GM12873 (cell line): ENCODE data around the gene RRP1B.

Experiments
- CTCF ChIP-seq: IDR thresholded peaks from 2 replicates; pipeline ENCODE4 v1.5.1; 2012; ENCODE audit warnings: low read depth, mild to moderate bottlenecking, moderate library complexity, low read length, control low read depth; ENCODE audit not compliant: insufficient read depth; ENCODE audit errors: missing control alignments

Gene RRP1B

DNA sequence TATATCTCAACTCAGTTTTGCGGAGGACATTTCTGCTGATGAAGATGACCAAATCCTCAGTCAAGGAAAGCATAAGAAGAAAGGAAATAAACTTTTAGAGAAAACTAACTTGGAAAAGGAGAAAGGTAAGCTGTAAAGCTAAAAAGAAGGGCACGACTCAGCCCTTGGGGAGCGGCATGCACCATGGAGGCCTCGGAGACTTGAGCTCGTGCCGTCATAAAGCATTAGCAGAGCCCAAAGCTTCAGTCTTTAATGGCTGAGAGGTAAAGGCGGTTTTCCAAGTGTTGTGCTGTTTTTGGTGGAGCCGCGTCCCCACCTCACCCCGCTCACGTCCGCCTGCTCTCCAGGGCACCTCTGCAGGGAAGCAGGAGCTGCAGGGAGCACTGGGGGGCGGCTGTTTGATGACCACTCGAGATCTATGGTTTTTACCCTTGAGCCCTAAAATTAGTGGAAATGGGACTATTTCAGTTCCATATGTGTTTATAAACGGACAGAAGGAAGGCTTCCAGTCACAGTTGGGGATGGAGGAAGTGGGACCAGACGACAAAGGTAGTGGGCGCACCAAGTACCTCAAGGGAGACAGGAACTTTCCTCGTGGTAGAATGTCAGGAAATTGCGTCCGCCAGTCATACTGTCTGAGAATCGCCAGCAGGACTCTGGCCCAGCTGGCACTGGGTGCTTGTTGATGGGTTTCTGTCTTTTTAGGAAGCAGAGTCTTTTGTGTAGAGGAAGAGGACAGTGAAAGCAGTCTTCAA is 27.6 kb downstream of the RRP1B start:
- TF ChIP-seq CTCF, result no peak

- no peak for TF ChIP-seq CTCF
Measured at GRCh38 chr21:43687566-43688399, 28.4 kb downstream of the RRP1B start.

DNA sequence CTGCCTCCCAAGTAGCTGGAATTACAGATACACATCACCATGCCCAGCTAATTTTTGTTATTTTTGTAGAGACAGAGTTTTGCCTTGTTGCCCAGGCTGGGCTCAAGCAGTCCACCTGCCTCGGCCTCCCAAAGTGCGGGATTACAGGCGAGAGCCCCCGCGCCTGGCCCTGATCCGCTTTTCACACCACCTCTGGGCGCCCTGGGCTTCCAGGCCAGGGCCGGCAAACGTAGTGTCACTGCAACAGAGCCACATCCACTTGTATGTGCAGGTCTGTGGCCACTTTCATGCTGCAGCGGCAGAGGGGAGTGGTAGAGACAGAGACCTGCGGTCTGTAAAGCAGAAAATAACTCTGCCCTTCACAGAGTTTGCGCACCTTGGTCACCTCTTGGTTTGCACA is 29.5 kb downstream of the RRP1B start:
- no peak for TF ChIP-seq CTCF

DNA sequence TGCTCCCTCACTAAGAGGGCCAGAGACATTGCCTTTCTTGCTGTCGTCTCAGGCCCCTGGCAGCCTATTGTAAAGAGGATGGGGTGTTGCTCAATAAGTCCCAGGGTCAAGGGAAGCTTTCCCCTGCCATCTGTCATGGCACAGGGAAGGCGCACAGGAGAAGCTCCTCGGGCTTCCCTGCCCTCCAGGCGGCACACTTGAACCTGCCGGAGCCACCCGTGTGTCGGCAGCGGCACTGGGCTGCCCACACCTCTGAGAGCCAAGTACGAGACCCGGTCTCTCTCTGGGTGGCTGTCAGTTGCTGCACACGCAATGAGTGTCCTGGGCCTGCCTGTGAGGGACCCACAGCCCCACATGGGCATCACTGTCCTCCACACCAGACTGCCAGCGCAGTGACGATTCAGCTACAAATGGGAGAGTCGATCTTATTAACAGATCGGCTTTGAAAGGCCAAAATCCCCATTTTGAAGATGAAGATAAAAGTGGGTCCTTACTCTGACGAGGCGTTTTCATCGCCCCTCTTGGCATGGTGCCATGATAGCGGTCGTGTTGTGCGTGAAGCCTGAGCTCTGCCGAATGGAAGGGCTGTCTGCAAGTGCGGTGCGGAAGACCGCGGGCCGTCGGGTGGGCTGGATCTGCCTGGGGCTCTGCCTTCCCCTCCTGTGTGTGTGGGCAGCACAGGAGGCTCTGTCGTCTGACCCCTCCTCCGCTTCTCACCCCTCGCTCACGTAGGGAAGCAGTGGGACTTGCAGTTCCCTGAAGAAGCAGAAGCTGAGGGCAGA is 30.4 kb downstream of the RRP1B start:
- no peak for TF ChIP-seq CTCF

DNA sequence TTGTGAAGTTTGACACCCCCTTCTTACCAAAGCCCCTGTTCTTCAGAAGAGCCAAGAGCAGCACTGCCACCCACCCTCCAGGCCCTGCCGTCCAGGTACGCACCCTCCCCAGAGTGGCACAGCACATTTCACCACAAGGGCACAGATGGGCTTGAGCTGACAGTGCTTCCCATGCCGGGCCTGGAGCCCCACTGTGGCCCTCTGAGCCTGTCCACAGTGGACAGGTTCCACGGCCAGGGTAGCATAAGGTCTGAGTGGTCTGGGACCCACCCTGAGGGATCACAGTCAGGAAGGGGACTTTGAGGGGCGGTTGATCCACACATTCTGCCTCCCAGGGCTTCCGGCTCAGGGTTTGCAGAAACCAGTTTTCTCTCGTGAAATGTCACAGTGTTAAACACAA is 31.0 kb downstream of the RRP1B start:
- TF ChIP-seq CTCF, result no peak

DNA sequence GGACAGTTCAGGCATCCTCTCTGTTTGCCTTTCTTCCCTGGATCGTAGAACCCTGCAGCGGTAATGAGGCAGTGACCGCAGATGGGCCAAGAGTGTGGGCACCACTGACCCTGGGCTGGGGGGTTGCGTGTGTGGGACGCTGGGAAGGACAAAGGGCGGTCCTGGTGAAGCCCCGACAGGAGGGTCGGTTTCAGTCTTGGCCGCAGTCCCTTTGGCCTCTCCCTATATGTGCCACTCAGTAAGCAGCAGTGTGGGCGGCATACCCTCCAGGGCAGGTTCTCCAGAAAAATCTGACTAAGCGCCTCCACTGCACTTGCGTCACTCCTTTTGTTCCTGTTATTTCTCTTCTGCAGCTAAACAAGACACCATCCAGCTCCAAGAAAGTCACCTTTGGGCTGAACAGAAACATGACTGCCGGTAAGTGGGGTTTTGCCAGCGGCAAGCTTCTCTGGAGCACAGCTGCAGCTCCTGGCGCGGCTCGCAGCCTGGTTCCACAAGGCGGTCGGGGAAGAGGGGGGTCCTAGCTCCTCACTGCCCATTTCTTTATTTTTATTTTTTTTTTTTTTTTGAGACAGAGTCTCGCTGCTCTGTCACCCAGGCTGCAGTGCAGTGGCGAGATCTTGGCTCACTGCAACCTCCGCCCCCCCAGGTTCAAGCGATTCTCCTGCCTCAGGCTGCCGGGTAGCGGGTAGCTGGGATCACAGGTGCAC is 31.9 kb downstream of the RRP1B start:
- TF ChIP-seq CTCF, result no peak
